Heart right ventricle (tissue), 16 donors: ENCODE results near the gene APOBEC3C. TPM values are rescaled to one million over a fixed set of nuclear protein-coding genes. Genes with fewer than 3 reads are reported as not detected.
"Not testable (repeated sequence)": the region's sequence is repeated elsewhere in the genome, so short reads cannot be mapped to it uniquely, and the experiment has no call there.

ENCODE experiments used
- ATAC-seq, 8 donors: fragments of 200-7000 bp; cut with Tn5 transposase; one replicate each; pipeline ENCODE4 v1.9.1; 2020; ENCODE audit warnings: mild to moderate bottlenecking in 8 of 8, moderate library complexity in 8 of 8, moderate number of reproducible peaks in 1 of 8
- DNase-seq, 2 donors: peaks; one replicate each; pipeline ENCODE4 v3.0.0-alpha.2; 2020
- H3K27ac ChIP-seq, 10 donors: fragments of 200-600 bp; sonication (generic) in 2 of 10; one replicate each; pipeline versions ENCODE4 v1.5.0 to v1.8.0; 2020 to 2022; ENCODE audit warnings: mild to moderate bottlenecking in 3 of 10
- H3K27me3 ChIP-seq, 7 donors: fragments of 200-600 bp; one replicate each; pipeline ENCODE4 v1.8.0; 2021 to 2022; ENCODE audit warnings: mild to moderate bottlenecking in 2 of 7
- H3K36me3 ChIP-seq, 9 donors: fragments of 200-600 bp; sonication (generic) in 1 of 9; one replicate each; pipeline versions ENCODE4 v1.5.0 to v1.8.0; 2020 to 2022; ENCODE audit warnings: mild to moderate bottlenecking in 2 of 9
- H3K4me1 ChIP-seq, 9 donors: fragments of 200-600 bp; sonication (generic) in 1 of 9; one replicate each; pipeline versions ENCODE4 v1.5.0 to v1.8.0; 2020 to 2022; ENCODE audit warnings: mild to moderate bottlenecking in 4 of 9
- H3K4me3 ChIP-seq, 10 donors: fragments of 200-600 bp; sonication (generic) in 2 of 10; one replicate each; pipeline versions ENCODE4 v1.5.0 to v1.8.0; 2020 to 2022; ENCODE audit warnings: mild to moderate bottlenecking in 7 of 10, moderate library complexity in 2 of 10
- H3K9me3 ChIP-seq, 11 donors: fragments of 200-600 bp in 10 of 11; sonication (generic) in 2 of 11; one replicate each; pipeline versions ENCODE4 v1.5.0 to v1.8.0; 2013 to 2022; ENCODE audit warnings: mild to moderate bottlenecking in 2 of 11, control low read depth in 1 of 11, moderate library complexity in 1 of 11
- CTCF ChIP-seq, 9 donors: fragments of 200-600 bp; sonication (generic) in 2 of 9; IDR thresholded peaks; one replicate each; pipeline versions ENCODE4 v1.5.0 to v1.8.0; 2021 to 2022; ENCODE audit warnings: antibody characterized with exemption in 9 of 9, mild to moderate bottlenecking in 5 of 9, moderate library complexity in 1 of 9
- WGBS, 2 donors: extraction: QIAGEN DNeasy Blood & Tissue Kit; methylation state at CpG; one replicate each; pipeline ENCODE4 v1.1.7; 2013; ENCODE audit warnings: inconsistent platforms in 1 of 2; 5-methylcytosine and 5-hydroxymethylcytosine counted together
- intact Hi-C, 10 donors: fragments of 100-400 bp; cut with DNase I; formaldehyde crosslinking; loops; one replicate each; pipeline versions ENCODE4 v1.11.1 to v1.14.2; 2022
- polyA plus RNA-seq, 2 donors: library from polyadenylated mRNA; stranded (reverse); fragments of 200-250 nt; gene quantifications; one replicate each; pipeline ENCODE4 v1.2.3, GENCODE V29; 2013
- total RNA-seq, 10 donors: library from RNA; stranded (reverse); fragmentation: NEBNext Ultra II Directional in 3 of 10; extraction: Animal tissue kit (Norgen Biotek cat#: 25700) in 3 of 10; gene quantifications; one replicate each; pipeline versions ENCODE4 v1.2.1 to v1.2.4, GENCODE V29; 2021 to 2023
- donor health status: Arrhythmogenic right ventricular cardiomyopathy.
- donor health status: ischemic (EF 13 %, LVEDD 7.1; RV severe dilation, severe dysfunction).
- donor health status: healthy with polysubstance abuse.
- donor health status: DM: no; HTN: yes; CAD: no.
- donor health status: DM: no; HTN: no; CAD: no.
- donor health status: ischemic (EF 25% LVEDD 6.9; RV normal size, moderate dysfunction).
- donor health status: ischemic (EF 25% LVEDD 5.7; RV mildly dilated, moderate dysfunction).
- donor health status: healthy.
- donor health status: DM: yes; HTN: yes; CAD: no.
- donor health status: Ischemic cardiomyopathy.
- donor health status: ischemic (EF 35%, LVEDD 5.7; RV mildly dilated, moderate dysfunction).
- donor health status: nonischemic (EF 11% LVEDD 7.7; RV severe dilation, severe dysfunction).
- donor health status: DM: yes; HTN: yes; CAD: no.
- donor health status: PGD.
- donor health status: ischemic (EF 29% LVEDD 5.4; RV normal size, mild dysfunction).
- donor health status: nonischemic (EF 23%, LVEDD 6.1; RV moderate dilation, normal function).

The APOBEC3C gene
- total and polyA plus RNA-seq, 12 donors, result 9.8 to 43.3 (median 25.5) TPM

DNA sequence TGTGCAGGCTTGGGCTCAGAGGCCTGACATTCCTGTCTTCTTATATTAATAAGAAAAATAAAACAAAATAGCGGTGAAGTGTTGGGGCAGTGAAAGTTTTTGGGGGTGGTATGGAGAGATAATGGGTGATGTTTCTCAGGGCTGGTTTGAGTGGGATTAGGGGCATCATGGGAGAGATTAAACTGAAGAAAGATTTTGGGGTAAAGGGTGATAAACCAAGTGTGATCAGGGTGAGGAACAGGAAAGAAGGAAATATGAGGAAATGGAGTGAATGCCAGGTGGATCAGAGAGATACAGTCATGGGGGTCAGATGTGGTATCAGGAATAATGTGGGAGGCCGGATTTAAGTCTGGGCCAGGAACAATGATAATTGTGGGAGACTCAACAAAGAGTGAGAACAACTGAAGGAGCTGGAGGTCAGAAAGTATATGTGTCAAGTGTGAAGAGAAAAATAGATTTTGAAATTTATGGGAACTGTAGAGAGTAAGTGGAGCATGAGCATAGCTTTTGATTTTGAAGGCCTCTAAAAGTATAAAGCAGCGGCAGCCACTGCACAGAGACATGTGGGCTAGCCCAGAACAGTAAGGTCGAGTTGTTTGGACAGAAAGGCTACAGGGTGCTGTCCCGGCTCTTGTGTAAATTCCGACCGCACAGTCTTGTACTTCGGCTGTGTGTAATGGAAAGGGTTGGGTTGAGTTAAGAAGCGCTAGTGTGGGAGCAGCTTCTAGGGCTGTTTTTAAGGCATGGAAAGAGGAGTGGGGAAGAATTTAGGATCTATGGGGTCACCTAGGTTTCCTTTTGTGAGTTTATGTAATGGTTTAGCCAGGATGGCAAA, 52.6 kb downstream of the APOBEC3C start:
- H3K27ac ChIP-seq, H3K9me3 ChIP-seq, H3K4me3 ChIP-seq, ATAC-seq, H3K4me1 ChIP-seq, DNase-seq, intact Hi-C loops, H3K27me3 ChIP-seq, H3K36me3 ChIP-seq: not testable (repeated sequence)
- 93 to 94% methylated on average over 9 of the region's 9 CpGs for WGBS, 2 donors

DNA sequence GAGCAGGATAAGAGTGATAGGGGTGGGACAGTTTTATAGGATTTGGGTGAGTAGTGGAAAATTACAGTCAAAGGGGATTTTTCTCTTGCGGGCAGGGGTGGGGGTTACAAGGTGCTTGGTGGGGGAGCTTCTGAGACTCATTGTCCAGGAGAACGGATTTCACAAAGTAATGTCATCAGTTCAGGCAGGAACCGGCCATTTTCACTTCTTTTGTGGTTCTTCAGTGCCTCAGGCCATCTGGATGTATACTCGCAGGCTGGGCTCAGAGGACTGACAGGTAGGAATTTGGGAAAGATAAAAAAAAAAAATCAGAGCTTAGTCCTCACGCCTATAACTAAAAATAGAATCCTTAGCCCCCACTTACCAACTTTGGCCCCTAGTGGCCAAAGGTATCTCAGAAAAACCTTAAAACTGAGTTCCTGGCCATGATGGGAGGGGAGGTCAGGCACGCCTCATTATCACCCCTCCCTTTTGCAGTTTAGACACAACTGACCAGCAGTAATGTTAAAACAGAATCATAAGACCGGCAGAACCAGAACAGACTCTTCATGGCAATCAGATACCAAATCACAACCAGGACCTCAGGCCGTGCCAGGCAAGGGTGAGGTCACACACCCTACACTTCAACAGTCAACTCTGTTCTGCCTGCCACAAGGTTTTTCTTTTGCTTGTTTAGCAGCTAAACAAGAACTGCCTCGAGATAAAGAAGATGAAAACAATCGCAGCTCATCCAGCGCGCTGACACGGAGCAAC, 54.2 kb downstream of the APOBEC3C start:
- DNase-seq, result no peak
- H3K27me3 ChIP-seq, result no peaks in the 10 kb centered on the region
- no peaks in the 10 kb centered on the region for H3K36me3 ChIP-seq
- no peak overlapping the region for H3K4me3 ChIP-seq
- TF ChIP-seq CTCF (IDR thresholded peaks at IDR 0.05), result no peak
- no peaks in the 10 kb centered on the region for H3K9me3 ChIP-seq
- intact Hi-C loops, result no loop called here
- no peak overlapping the region for H3K27ac ChIP-seq
- ATAC-seq, result no peak
- no peaks in the 10 kb centered on the region for H3K4me1 ChIP-seq
- WGBS, 2 donors, result 49 to 53% methylated on average over 13 of the region's 13 CpGs

Other genes with a start within 250 kb of the APOBEC3C start
- 10 to 100 TPM in 4 of 10 donors, 1 to 10 TPM in 6; 8.3 to 11.7 (median 9.9) TPM for gene DNAL4, start 220.1 kb upstream of the APOBEC3C start, total RNA-seq
- 10 to 100 TPM in 1 of 2 donors, 1 to 10 TPM in 1; 7.7 to 10.7 TPM for gene DNAL4, start 220.1 kb upstream of the APOBEC3C start, polyA plus RNA-seq
- 10 to 100 TPM; 14.7 to 32.9 (median 24.0) TPM for gene NPTXR, start 170.2 kb upstream of the APOBEC3C start, total RNA-seq
- 1 to 10 TPM; 8.6 to 9.2 TPM for gene NPTXR, start 170.2 kb upstream of the APOBEC3C start, polyA plus RNA-seq
- gene CBX6, start 142.0 kb upstream of the APOBEC3C start, total RNA-seq, result 10 to 100 TPM; 28.2 to 49.1 (median 37.3) TPM
- gene CBX6, start 142.0 kb upstream of the APOBEC3C start, polyA plus RNA-seq, result 10 to 100 TPM; 17.4 to 23.9 TPM
- gene APOBEC3A, start 56.6 kb upstream of the APOBEC3C start, total RNA-seq, result 1 to 10 TPM in 5 of 10 donors, under 1 TPM in 4, not detected in 1; 0.20 to 5.6 (median 1.0) TPM
- under 1 TPM in 1 of 2 donors, not detected in 1; 0.22 TPM for gene APOBEC3A, start 56.6 kb upstream of the APOBEC3C start, polyA plus RNA-seq
- gene APOBEC3B, start 31.9 kb upstream of the APOBEC3C start, total RNA-seq, result 1 to 10 TPM in 7 of 10 donors, under 1 TPM in 3; 0.55 to 6.4 (median 1.3) TPM
- under 1 TPM; 0.29 to 0.77 TPM for gene APOBEC3B, start 31.9 kb upstream of the APOBEC3C start, polyA plus RNA-seq
- gene APOBEC3D, start 6.9 kb downstream of the APOBEC3C start, total RNA-seq, result 1 to 10 TPM in 6 of 10 donors, under 1 TPM in 4; 0.55 to 2.7 (median 1.1) TPM
- 1 to 10 TPM in 1 of 2 donors, under 1 TPM in 1; 0.52 to 2.1 TPM for gene APOBEC3D, start 6.9 kb downstream of the APOBEC3C start, polyA plus RNA-seq
- gene APOBEC3F, start 26.6 kb downstream of the APOBEC3C start, total RNA-seq, result 10 to 100 TPM in 1 of 10 donors, 1 to 10 TPM in 9; 2.9 to 10.2 (median 5.1) TPM
- 10 to 100 TPM in 1 of 2 donors, 1 to 10 TPM in 1; 1.3 to 11.6 TPM for gene APOBEC3F, start 26.6 kb downstream of the APOBEC3C start, polyA plus RNA-seq
- gene APOBEC3G, start 63.0 kb downstream of the APOBEC3C start, total RNA-seq, result 10 to 100 TPM in 1 of 10 donors, 1 to 10 TPM in 9; 1.9 to 17.7 (median 3.0) TPM
- 1 to 10 TPM; 3.1 to 5.6 TPM for gene APOBEC3G, start 63.0 kb downstream of the APOBEC3C start, polyA plus RNA-seq
- 1 to 10 TPM in 1 of 10 donors, under 1 TPM in 1, not detected in 8; 0.41 to 1.9 TPM for gene APOBEC3H, start 83.0 kb downstream of the APOBEC3C start, total RNA-seq
- under 1 TPM; 0.06 to 0.80 TPM for gene APOBEC3H, start 83.0 kb downstream of the APOBEC3C start, polyA plus RNA-seq
- 10 to 100 TPM; 48.8 to 85.8 (median 76.3) TPM for gene CBX7, start 138.4 kb downstream of the APOBEC3C start, total RNA-seq
- 10 to 100 TPM; 34.5 to 36.3 TPM for gene CBX7, start 138.4 kb downstream of the APOBEC3C start, polyA plus RNA-seq
- gene PDGFB, start 230.7 kb downstream of the APOBEC3C start, total RNA-seq, result 10 to 100 TPM in 9 of 10 donors, 1 to 10 TPM in 1; 9.9 to 45.6 (median 18.5) TPM
- 10 to 100 TPM; 14.5 to 19.1 TPM for gene PDGFB, start 230.7 kb downstream of the APOBEC3C start, polyA plus RNA-seq